Endothelial cell of umbilical vein (primary cell): ENCODE results near the gene WNT9B. TPM values are rescaled to one million over a fixed set of nuclear protein-coding genes. Genes with fewer than 3 reads are reported as not detected.

Source experiments
- BruUV-seq: library from RNA; stranded (reverse); fragments of 400-500 nt; replicated peaks from 2 replicates; lab custom pipeline; 2021; lab: Mats Ljungman, UMichigan
- CTCF ChIA-PET: fragments of 300-600, 350-600 bp; sonication (Branson Sonifier 250); formaldehyde crosslinking; loops from one replicate; lab custom pipeline; 2021; ENCODE audit warnings: antibody characterized with exemption, inconsistent platforms; lab: Charles Lee
- POLR2A ChIA-PET: fragments of 300-600, 350-600 bp; sonication (Branson Sonifier 250); formaldehyde crosslinking; loops from one replicate; lab custom pipeline; 2021; ENCODE audit warnings: antibody characterized with exemption, inconsistent platforms; lab: Charles Lee
- DNase-seq: peaks from one replicate; pipeline ENCODE4 v3.0.0-alpha.2; 2011; ENCODE audit warnings: low read depth, low spot score
- FAIRE-seq: peaks from 2 replicates; lab custom pipeline; 2011; peaks lifted over from hg19 to GRCh38; lab: Jason Lieb, UNC
- H2AFZ ChIP-seq: 2 replicates; pipeline ENCODE4 v1.6.0; 2012; ENCODE audit warnings: low read depth, low read length, control low read depth, inconsistent platforms
- H3K27ac ChIP-seq: 2 replicates; pipeline ENCODE4 v1.5.1; 2011; ENCODE audit warnings: low read depth, mild to moderate bottlenecking, control low read depth, low read length, moderate library complexity; ENCODE audit not compliant: insufficient read depth
- H3K27me3 ChIP-seq, 2 experiments: 2 replicates each; pipeline versions ENCODE4 v1.6.0 to v1.6.1; 2011; ENCODE audit warnings: low read length in 2 of 2, mixed read lengths in 1 of 2; ENCODE audit not compliant: control insufficient read depth in 2 of 2, insufficient read depth in 2 of 2
- H3K36me3 ChIP-seq, 2 experiments: 2 replicates in 1 of 2; 3 replicates in 1 of 2; pipeline ENCODE4 v1.5.1; 2011; ENCODE audit warnings: low read length in 2 of 2, mild to moderate bottlenecking in 1 of 2, moderate library complexity in 1 of 2; ENCODE audit not compliant: control insufficient read depth in 2 of 2, insufficient read depth in 2 of 2; ENCODE audit errors: extremely low read depth in 1 of 2
- H3K4me1 ChIP-seq: 3 replicates; pipeline ENCODE4 v1.5.1; 2011; ENCODE audit warnings: mild to moderate bottlenecking, low read length; ENCODE audit not compliant: control insufficient read depth, insufficient read depth; ENCODE audit errors: extremely low read depth
- H3K4me2 ChIP-seq: 2 replicates; pipeline ENCODE4 v1.6.1; 2011; ENCODE audit warnings: low read length, control low read depth, mixed read lengths; ENCODE audit not compliant: insufficient read depth
- H3K4me3 ChIP-seq, 3 experiments: fragments of 200-600 bp in 1 of 3; sonication (generic), shearing (Covaris generic) in 1 of 3; replicated peaks in 1 of 3; 2 replicates each; pipeline ENCODE4 v1.5.1; 2011 to 2016; ENCODE audit warnings: control low read depth in 3 of 3, low read length in 3 of 3, mild to moderate bottlenecking in 2 of 3, inconsistent platforms in 1 of 3, low read depth in 1 of 3, moderate library complexity in 1 of 3; ENCODE audit not compliant: insufficient read depth in 1 of 3
- H3K79me2 ChIP-seq: 2 replicates; pipeline ENCODE4 v1.6.0; 2012; ENCODE audit warnings: low read length, inconsistent platforms; ENCODE audit not compliant: control insufficient read depth, insufficient read depth
- H3K9ac ChIP-seq: replicated peaks from 2 replicates; pipeline ENCODE3; 2011; ENCODE audit warnings: low read length, control low read depth; ENCODE audit not compliant: insufficient read depth; ENCODE audit errors: extremely low read depth
- H3K9me1 ChIP-seq: replicated peaks from 3 replicates; pipeline ENCODE4 v1.6.0; 2011; ENCODE audit warnings: mild to moderate bottlenecking, low read length; ENCODE audit not compliant: control insufficient read depth, insufficient read depth; ENCODE audit errors: extremely low read depth
- H3K9me3 ChIP-seq: replicated peaks from 2 replicates; pipeline ENCODE4 v1.5.1; 2012; ENCODE audit warnings: low read length, inconsistent platforms; ENCODE audit not compliant: control insufficient read depth, insufficient read depth
- H4K20me1 ChIP-seq: replicated peaks from 2 replicates; pipeline ENCODE3; 2011; ENCODE audit warnings: mild to moderate bottlenecking, low read length; ENCODE audit not compliant: control insufficient read depth, insufficient read depth; ENCODE audit errors: extremely low read depth
- EZH2 ChIP-seq: IDR thresholded peaks from 2 replicates; pipeline ENCODE4 v1.6.1; 2012; ENCODE audit warnings: borderline replicate concordance, low read depth, mild to moderate bottlenecking, moderate library complexity, low read length, inconsistent platforms; ENCODE audit not compliant: severe bottlenecking
- FOS ChIP-seq: IDR thresholded peaks from 2 replicates; pipeline ENCODE4 v1.6.1; 2011; ENCODE audit warnings: mild to moderate bottlenecking, low read length, moderate library complexity, borderline replicate concordance; ENCODE audit not compliant: insufficient read depth
- GATA2 ChIP-seq: IDR thresholded peaks from 2 replicates; pipeline ENCODE4 v1.7.0; 2011; ENCODE audit warnings: low read depth, mild to moderate bottlenecking, moderate library complexity, mixed read lengths, low read length; ENCODE audit not compliant: insufficient read length, insufficient read depth
- JUN ChIP-seq: IDR thresholded peaks from 2 replicates; pipeline ENCODE4 v1.6.1; 2011; ENCODE audit warnings: borderline replicate concordance, low read depth; ENCODE audit not compliant: insufficient read length, insufficient read depth
- MYC ChIP-seq: IDR thresholded peaks from one replicate; pipeline ENCODE4 v1.6.1; 2011; ENCODE audit warnings: mild to moderate bottlenecking, low read depth, low read length
- POLR2AphosphoS5 ChIP-seq: IDR thresholded peaks from 2 replicates; pipeline ENCODE4 v1.6.1; 2012; ENCODE audit warnings: low read depth, mild to moderate bottlenecking, control low read depth, low read length, moderate library complexity; ENCODE audit not compliant: insufficient read depth
- dilution Hi-C: fragments of 300-500 bp; cut with MboI; formaldehyde crosslinking; loops from one replicate; pipeline ENCODE4 v1.15.0; 2019; ENCODE audit warnings: low sequenced_read_pairs; ENCODE audit not compliant: extremely low pct_ligation_motif_present
- intact Hi-C: fragments of 100-400 bp; cut with micrococcal nuclease; formaldehyde crosslinking; loops from one replicate; pipeline ENCODE4 v1.10.0; 2022
- polyA plus RNA-seq, 4 experiments: library from polyadenylated mRNA; depleted of rRNA in 3 of 4; stranded (reverse) in 3 of 4; unstranded in 1 of 4; fragments of >200 nt; gene quantifications; 2 replicates each; pipeline versions ENCODE4 v1.2.1 to v1.2.3, GENCODE V29; 2011 to 2012; ENCODE audit warnings: missing spikeins in 1 of 4
- total RNA-seq: library from RNA; stranded (reverse); gene quantifications from 2 replicates; pipeline ENCODE4 v1.2.3, GENCODE V29; 2021
- TF ChIP-seq, protein P1 (sequence below), 2 donors: IDR thresholded peaks; 1 replicate in 1 of 2; 2 replicates in 1 of 2; pipeline ENCODE4 v1.5.1; 2011; ENCODE audit warnings: low read length in 2 of 2, mild to moderate bottlenecking in 2 of 2, moderate library complexity in 2 of 2, control low read depth in 1 of 2, inconsistent platforms in 1 of 2, low read depth in 1 of 2; ENCODE audit not compliant: insufficient read depth in 1 of 2; ENCODE audit errors: extremely low read depth in 1 of 2

The WNT9B gene
- total and polyA plus RNA-seq, 2 donors (not counting 3 experiments of a cell fraction or from before 2014, with no cell fraction given): not detected

DNA sequence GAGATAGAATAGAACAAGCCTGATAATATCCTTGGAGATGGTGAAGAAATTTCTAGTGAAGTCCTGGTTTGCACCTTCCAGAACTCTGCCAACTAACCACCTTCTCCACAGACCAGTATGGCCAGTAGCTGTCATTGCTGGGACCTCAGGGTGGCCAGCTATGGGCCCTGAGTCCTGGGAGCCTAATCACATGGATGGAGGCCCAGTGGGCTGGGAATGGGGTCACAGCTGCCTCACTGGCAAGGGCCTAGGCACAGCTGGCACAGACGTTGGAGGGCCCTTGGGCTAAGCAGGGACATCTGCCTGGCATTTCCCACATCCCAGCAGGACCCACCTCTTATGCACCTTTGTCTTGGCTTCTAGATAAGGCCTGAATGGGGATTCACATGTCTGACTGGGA is 25.3 kb upstream of the WNT9B start:
- FAIRE-seq (no peak), DNase-seq (no peak)
- TF ChIP-seq FOS (no peak), POLR2AphosphoS5 (no peak), GATA2 (no peak)
- TF ChIP-seq, protein P1, sequence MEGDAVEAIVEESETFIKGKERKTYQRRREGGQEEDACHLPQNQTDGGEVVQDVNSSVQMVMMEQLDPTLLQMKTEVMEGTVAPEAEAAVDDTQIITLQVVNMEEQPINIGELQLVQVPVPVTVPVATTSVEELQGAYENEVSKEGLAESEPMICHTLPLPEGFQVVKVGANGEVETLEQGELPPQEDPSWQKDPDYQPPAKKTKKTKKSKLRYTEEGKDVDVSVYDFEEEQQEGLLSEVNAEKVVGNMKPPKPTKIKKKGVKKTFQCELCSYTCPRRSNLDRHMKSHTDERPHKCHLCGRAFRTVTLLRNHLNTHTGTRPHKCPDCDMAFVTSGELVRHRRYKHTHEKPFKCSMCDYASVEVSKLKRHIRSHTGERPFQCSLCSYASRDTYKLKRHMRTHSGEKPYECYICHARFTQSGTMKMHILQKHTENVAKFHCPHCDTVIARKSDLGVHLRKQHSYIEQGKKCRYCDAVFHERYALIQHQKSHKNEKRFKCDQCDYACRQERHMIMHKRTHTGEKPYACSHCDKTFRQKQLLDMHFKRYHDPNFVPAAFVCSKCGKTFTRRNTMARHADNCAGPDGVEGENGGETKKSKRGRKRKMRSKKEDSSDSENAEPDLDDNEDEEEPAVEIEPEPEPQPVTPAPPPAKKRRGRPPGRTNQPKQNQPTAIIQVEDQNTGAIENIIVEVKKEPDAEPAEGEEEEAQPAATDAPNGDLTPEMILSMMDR (IDR thresholded peaks at IDR 0.05; ENCODE audit: extremely low read depth in 1 of 2, insufficient read depth in 1 of 2, low read depth in 1 of 2, low read length in 2 of 2): no peak
- ChIA-PET CTCF (interaction anchor here (1.4 kb wide), 1 partner anchor 9 kb away, joined by 11 read pairs; no protein-coding TSS in a partner anchor), POLR2A (no interaction called here)
- no peak overlapping the region for H3K27ac ChIP-seq
- no peak overlapping the region for H3K9ac ChIP-seq
- no peaks in the 10 kb centered on the region for H3K9me3 ChIP-seq
- no peak overlapping the region for H2AFZ ChIP-seq
- intact Hi-C loops (loop anchor here (10.0 kb wide), 1 partner anchor 101 kb away; no protein-coding TSS in a partner anchor), dilution Hi-C loops (no loop called here)
- peaks cover 15 to 24% of the 10 kb centered on the region in 2 experiments for H3K27me3 ChIP-seq
- no peak overlapping the region for H3K4me3 ChIP-seq
- H4K20me1 ChIP-seq: no peaks in the 10 kb centered on the region
- H3K4me2 ChIP-seq: no peak overlapping the region
- no peaks in the 10 kb centered on the region for H3K4me1 ChIP-seq
- H3K9me1 ChIP-seq: no peaks in the 10 kb centered on the region
- no peaks in the 10 kb centered on the region for H3K79me2 ChIP-seq
- no TSS peak for BruUV-seq
- no peaks in the 10 kb centered on the region for H3K36me3 ChIP-seq

GRCh38 chr17:46827274-46827673 is 24.1 kb upstream of the WNT9B start:
- Histone ChIP-seq H3K27ac (no peak overlapping the region), H3K79me2 (no peaks in the 10 kb centered on the region), H3K4me3 (no peak overlapping the region), H4K20me1 (no peaks in the 10 kb centered on the region), H3K9ac (no peak overlapping the region), H3K9me1 (no peaks in the 10 kb centered on the region), H3K27me3 (peaks cover 4 to 13% of the 10 kb centered on the region in 2 experiments), H3K36me3 (no peaks in the 10 kb centered on the region), H3K4me2 (no peak overlapping the region), H3K4me1 (no peaks in the 10 kb centered on the region), H2AFZ (no peak overlapping the region), H3K9me3 (no peaks in the 10 kb centered on the region)
- intact Hi-C loops: loop anchor here (10.0 kb wide), 1 partner anchor 102 kb away; no protein-coding TSS in a partner anchor
- FAIRE-seq (no peak), DNase-seq (no peak)
- dilution Hi-C loops: no loop called here
- TF ChIP-seq EZH2: no peak
- no peak for TF ChIP-seq JUN
- TF ChIP-seq MYC: no peak
- TF ChIP-seq, protein P1 (IDR thresholded peaks at IDR 0.05; ENCODE audit: extremely low read depth in 1 of 2, insufficient read depth in 1 of 2, low read depth in 1 of 2, low read length in 2 of 2): no peak
- POLR2A ChIA-PET: no interaction called here
- CTCF ChIA-PET: interaction anchor here (1.1 kb wide), 2 partner anchors 21 to 115 kb away, joined by 3 to 4 read pairs; no protein-coding TSS in a partner anchor
- BruUV-seq: no TSS peak
